Measurements from ENCODE around the gene TTLL13. TPM values are rescaled to one million over a fixed set of nuclear protein-coding genes. Genes with fewer than 3 reads are reported as not detected.

Gene TTLL13
- total RNA-seq (2014; rRNA removed; shearing (Covaris generic)): 0.06 TPM in 1 of 2 replicates, not detected in the other

- DNase-seq (ENCODE audit: low read depth): peak; percentile 95
Measured at GRCh38 chr15:90249203-90249863, at the start of gene TTLL13. TSS of gene TTLL13 (plus strand) at chr15:90249556. CDS start at chr15:90250631, 1,075 bp downstream.

GRCh38 chr15:90200534-90201129 lies 48.7 kb upstream of the TTLL13 start:
- no peak for DNase-seq (ENCODE audit: low read depth)

GRCh38 chr15:90201130-90201943 lies 48.0 kb upstream of the TTLL13 start, which contains the start of gene SEMA4B:
TSS of gene SEMA4B (plus strand) at chr15:90201330. CDS start at chr15:90201579, 249 bp downstream.
- DNase-seq (ENCODE audit: low read depth): peak; percentile 80

GRCh38 chr15:90201944-90202375 lies 47.4 kb upstream of the TTLL13 start:
- no peak for DNase-seq (ENCODE audit: low read depth)

- DNase-seq (ENCODE audit: low read depth): no peak
Measured at GRCh38 chr15:90202929-90203328, 46.4 kb upstream of the TTLL13 start.

- no peak for DNase-seq (ENCODE audit: low read depth)
Measured at GRCh38 chr15:90203473-90203872, 45.9 kb upstream of the TTLL13 start.

- peak; percentile 72 for DNase-seq (ENCODE audit: low read depth)
Measured at GRCh38 chr15:90203922-90204321, 45.4 kb upstream of the TTLL13 start.

GRCh38 chr15:90205050-90205848 lies 44.1 kb upstream of the TTLL13 start:
- no peak for DNase-seq (ENCODE audit: low read depth)

GRCh38 chr15:90205886-90206285 lies 43.5 kb upstream of the TTLL13 start:
- no peak for DNase-seq (ENCODE audit: low read depth)

GRCh38 chr15:90207252-90207651 lies 42.1 kb upstream of the TTLL13 start:
- DNase-seq (ENCODE audit: low read depth): no peak

- no peak for DNase-seq (ENCODE audit: low read depth)
Measured at GRCh38 chr15:90208356-90208755, 41.0 kb upstream of the TTLL13 start.

GRCh38 chr15:90209591-90209990 lies 39.8 kb upstream of the TTLL13 start:
- peak; percentile 64 for DNase-seq (ENCODE audit: low read depth)

GRCh38 chr15:90210593-90210992 lies 38.8 kb upstream of the TTLL13 start:
- DNase-seq (ENCODE audit: low read depth): no peak

- DNase-seq (ENCODE audit: low read depth): no peak
Measured at GRCh38 chr15:90211009-90211408, 38.3 kb upstream of the TTLL13 start.

- peak; percentile 95 for DNase-seq (ENCODE audit: low read depth)
Measured at GRCh38 chr15:90211440-90212143, 37.8 kb upstream of the TTLL13 start.

- peak; percentile 84 for DNase-seq (ENCODE audit: low read depth)
Measured at GRCh38 chr15:90212221-90213098, 36.9 kb upstream of the TTLL13 start.

- peak; percentile 25 for DNase-seq (ENCODE audit: low read depth)
Measured at GRCh38 chr15:90213122-90213817, 36.1 kb upstream of the TTLL13 start.

GRCh38 chr15:90213818-90214204 lies 35.5 kb upstream of the TTLL13 start:
- no peak for DNase-seq (ENCODE audit: low read depth)

GRCh38 chr15:90214553-90215196 lies 34.7 kb upstream of the TTLL13 start:
- peak; percentile 22 for DNase-seq (ENCODE audit: low read depth)
